RWPE1 (cell line): ENCODE measurements around the gene NMB.
"Not testable (repeated sequence)": the region's sequence is repeated elsewhere in the genome, so short reads cannot be mapped to it uniquely, and the experiment has no call there.

Source experiments
- CTCF ChIA-PET: fragments of 350-600 bp; sonication (Branson Sonifier 250); formaldehyde crosslinking; extraction: SDS; loops from one replicate; lab custom pipeline; 2021; lab: Yijun Ruan, JAX
- POLR2A ChIA-PET: fragments of 400-600 bp; formaldehyde crosslinking; extraction: SDS; loops from one replicate; lab custom pipeline; 2020; ENCODE audit warnings: antibody characterized with exemption; ENCODE audit not compliant: low non-redundant PET; lab: Yijun Ruan, JAX
- DNase-seq: peaks from one replicate; pipeline ENCODE4 v3.0.0; 2012; ENCODE audit warnings: low spot score
- H3K27ac ChIP-seq: fragments of 450-650 bp; 2 replicates; pipeline ENCODE4 v1.5.1; 2017
- CTCF ChIP-seq: fragments of 450-650 bp; conservative IDR thresholded peaks from 2 replicates; pipeline ENCODE4 v1.5.1; 2017; ENCODE audit warnings: low read depth, mild to moderate bottlenecking

NMB gene

GRCh38 chr15:84653584-84653909, 4.5 kb downstream of the NMB start:
- H3K27ac ChIP-seq, result peak overlapping the region; percentile 88
- TF ChIP-seq CTCF, result no peak
- ChIA-PET CTCF (interaction anchor here (0.5 to 1.3 kb wide), 5 partner anchors 23 to 275 kb away, joined by 3 to 5 read pairs (median 4); partner anchors contain the start of gene ZSCAN2), POLR2A (interaction anchor here (1.2 kb wide), 1 partner anchor 22 kb away, joined by 3 read pairs; no protein-coding TSS in a partner anchor)
- DNase-seq, result no peak

DNA sequence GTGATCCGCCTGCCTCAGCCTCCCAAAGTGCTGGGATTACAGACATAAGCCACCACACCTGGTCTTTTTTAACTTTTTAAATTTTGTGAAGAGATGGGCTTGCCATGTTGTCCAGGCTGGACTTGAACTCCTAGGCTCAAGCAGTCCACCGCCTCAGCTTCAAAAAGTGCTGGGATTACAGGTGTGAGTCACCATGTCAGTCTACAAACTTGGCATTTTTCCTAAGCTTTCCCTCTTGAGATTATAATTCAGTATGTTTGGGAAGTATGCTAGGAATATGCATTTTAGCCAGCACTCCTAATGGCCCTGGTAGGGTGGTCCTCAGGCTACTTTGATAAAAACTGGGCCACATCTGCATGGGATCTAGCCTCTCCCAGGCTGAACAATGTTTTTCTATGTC, 8.3 kb downstream of the NMB start:
- ChIA-PET CTCF (interaction anchor here (0.7 kb wide), 2 partner anchors 11 to 77 kb away, joined by 3 to 4 read pairs; no protein-coding TSS in a partner anchor), POLR2A (no interaction called here)
- no peak for TF ChIP-seq CTCF
- DNase-seq, result no peak
- H3K27ac ChIP-seq, result no peak overlapping the region

DNA sequence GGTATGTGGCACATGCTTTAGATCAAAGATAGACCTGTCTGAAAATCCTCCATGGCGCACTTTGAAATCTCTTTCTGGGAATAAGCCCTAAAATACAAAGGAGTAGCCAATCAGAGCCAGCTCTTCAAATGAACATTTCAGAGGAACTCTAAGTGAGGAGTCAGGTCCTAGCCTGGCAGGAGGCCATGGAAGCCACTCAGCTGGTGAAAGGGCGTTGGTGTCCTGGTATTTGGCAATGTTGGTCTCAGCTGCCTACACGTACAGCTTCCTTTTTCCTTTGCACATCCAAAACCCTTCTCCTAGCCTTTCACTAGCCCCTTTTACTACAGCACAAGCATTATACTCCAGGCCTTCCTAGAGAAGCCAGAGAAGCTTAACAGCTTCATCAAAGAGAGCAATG, 9.5 kb downstream of the NMB start:
- CTCF ChIA-PET, result interaction anchor here (0.7 to 1.0 kb wide), 3 partner anchors 10 to 157 kb away, joined by 3 to 4 read pairs (median 3); no protein-coding TSS in a partner anchor
- no peak for DNase-seq
- POLR2A ChIA-PET, result no interaction called here
- TF ChIP-seq CTCF, result no peak
- no peak overlapping the region for H3K27ac ChIP-seq

DNA sequence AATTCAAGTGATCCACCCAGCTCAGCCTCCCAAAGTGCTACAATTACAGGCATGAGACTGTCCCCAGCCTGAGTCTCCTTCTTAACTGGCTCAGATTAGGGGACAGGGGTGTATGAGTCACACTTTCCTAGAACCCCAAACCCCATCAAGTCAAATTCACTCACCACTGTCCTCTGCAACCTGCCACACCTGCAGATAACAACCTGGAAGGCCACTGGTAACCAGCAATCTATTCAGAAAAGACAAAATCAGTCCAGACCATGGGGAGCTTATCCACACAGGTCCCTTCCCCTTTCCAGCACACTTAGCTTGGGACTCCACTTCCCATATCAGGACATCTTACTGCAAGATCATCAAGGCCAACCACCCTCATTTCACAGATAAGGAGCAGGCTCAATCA, 10.3 kb downstream of the NMB start:
- no peak for DNase-seq
- ChIA-PET CTCF (interaction anchor here (0.7 kb wide), 1 partner anchor 115 kb away, joined by 5 read pairs; no protein-coding TSS in a partner anchor), POLR2A (no interaction called here)
- H3K27ac ChIP-seq, result no peak overlapping the region
- no peak for TF ChIP-seq CTCF

- DNase-seq, result no peak
- peak overlapping the region; percentile 7; the same call in 1 of the 2 replicates for H3K27ac ChIP-seq
- CTCF ChIA-PET, result no interaction called here
- no peak for TF ChIP-seq CTCF
- POLR2A ChIA-PET, result no interaction called here
These were observed 12.0 kb downstream of the NMB start for GRCh38 chr15:84645997-84646396.

- ChIA-PET POLR2A (no interaction called here), CTCF (no interaction called here)
- TF ChIP-seq CTCF, result no peak
- DNase-seq, result no peak
- peak overlapping the region; percentile 7; the same call in 1 of the 2 replicates for H3K27ac ChIP-seq
These were observed 12.5 kb downstream of the NMB start for GRCh38 chr15:84645496-84645895.

- no peak for DNase-seq
- ChIA-PET POLR2A (no interaction called here), CTCF (no interaction called here)
- no peak for TF ChIP-seq CTCF
- H3K27ac ChIP-seq, result peak overlapping the region; percentile 1; the same call in 1 of the 2 replicates
These were observed 14.2 kb downstream of the NMB start for GRCh38 chr15:84643838-84644237.

GRCh38 chr15:84642640-84643039, 15.4 kb downstream of the NMB start:
- POLR2A ChIA-PET, DNase-seq: not testable (repeated sequence)
- CTCF ChIA-PET, result interaction anchor here (0.7 kb wide), 1 partner anchor 32 kb away, joined by 3 read pairs; no protein-coding TSS in a partner anchor
- H3K27ac ChIP-seq, result peak overlapping the region; percentile 10; the same call in 1 of the 2 replicates

GRCh38 chr15:84641871-84642270, 16.1 kb downstream of the NMB start:
- CTCF ChIA-PET, result interaction anchor here (0.6 kb wide), 1 partner anchor 892 kb away, joined by 4 read pairs; no protein-coding TSS in a partner anchor
- DNase-seq, POLR2A ChIA-PET: not testable (repeated sequence)
- H3K27ac ChIP-seq, result peak overlapping the region; percentile 10; the same call in 1 of the 2 replicates
